Duodenal mucosa (tissue), 2 donors: ENCODE data around the gene KIAA1191.
"Not testable (repeated sequence)": the region's sequence is repeated elsewhere in the genome, so short reads cannot be mapped to it uniquely, and the experiment has no call there.

ENCODE experiments used
- H3K27ac ChIP-seq: one replicate; pipeline ENCODE4 v1.7.0; 2013; ENCODE audit warnings: low read depth, low read length
- H3K27me3 ChIP-seq, 2 donors: one replicate each; pipeline ENCODE4 v1.7.0; 2013; ENCODE audit warnings: low read length in 2 of 2, control low read depth in 1 of 2; ENCODE audit not compliant: insufficient read depth in 2 of 2, control insufficient read depth in 1 of 2
- H3K36me3 ChIP-seq, 2 donors: one replicate each; pipeline ENCODE4 v1.7.0; 2013; ENCODE audit warnings: low read length in 2 of 2, control low read depth in 1 of 2; ENCODE audit not compliant: insufficient read depth in 2 of 2, control insufficient read depth in 1 of 2
- H3K4me1 ChIP-seq, 2 donors: one replicate each; pipeline ENCODE4 v1.7.0; 2013; ENCODE audit warnings: low read length in 2 of 2, control low read depth in 1 of 2; ENCODE audit not compliant: insufficient read depth in 2 of 2, control insufficient read depth in 1 of 2
- H3K4me3 ChIP-seq, 2 donors: one replicate each; pipeline ENCODE4 v1.7.0; 2013; ENCODE audit warnings: low read length in 2 of 2, low read depth in 1 of 2
- H3K9ac ChIP-seq, 2 donors: one replicate each; pipeline ENCODE4 v1.7.0; 2013; ENCODE audit warnings: low read length in 2 of 2, low read depth in 1 of 2
- H3K9me3 ChIP-seq, 2 donors: one replicate each; pipeline ENCODE4 v1.7.0; 2013; ENCODE audit warnings: low read length in 2 of 2, control low read depth in 1 of 2; ENCODE audit not compliant: control insufficient read depth in 1 of 2

Gene KIAA1191

DNA sequence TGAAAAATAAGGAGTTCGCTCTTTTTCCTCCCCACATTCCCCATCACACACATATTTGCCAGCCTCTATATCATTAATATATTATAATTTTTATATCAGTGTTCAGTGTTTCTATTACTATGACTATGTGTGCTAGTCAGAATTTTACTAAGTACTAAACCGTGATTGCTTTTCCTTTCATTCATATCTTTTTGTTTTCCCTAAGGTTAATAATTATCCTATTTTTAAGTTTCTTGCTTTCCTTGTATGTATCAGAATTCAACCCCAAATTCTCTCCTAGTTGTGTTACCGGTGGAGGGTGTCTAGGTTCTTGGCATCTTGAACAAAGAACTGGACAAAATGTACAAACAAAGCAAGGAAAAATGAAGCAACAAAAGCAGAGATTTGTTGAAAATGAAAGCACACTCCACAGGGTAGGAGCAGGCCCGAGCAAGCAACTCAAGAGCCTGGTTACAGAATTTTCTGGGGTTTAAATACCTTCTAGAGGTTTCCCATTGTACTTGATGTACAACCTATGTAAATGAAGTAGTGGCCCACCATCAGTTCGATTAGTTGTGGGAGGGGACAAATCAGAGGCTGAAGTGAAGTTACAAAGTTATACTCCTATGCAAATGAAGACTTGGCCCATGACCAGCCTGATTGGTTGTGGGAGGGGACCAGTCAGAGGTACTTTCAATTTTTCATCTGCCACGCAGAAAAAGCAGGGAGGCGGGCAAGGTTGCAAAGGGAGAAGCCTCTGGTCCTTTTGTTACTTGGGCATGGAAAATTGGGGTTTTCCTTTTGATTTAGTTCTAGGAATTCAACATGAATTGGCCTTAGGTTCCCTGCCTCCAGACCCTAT, 43.8 kb downstream of the KIAA1191 start:
- Histone ChIP-seq H3K9me3 (no peaks in the 10 kb centered on the region), H3K4me1 (no peaks in the 10 kb centered on the region), H3K36me3 (peaks cover 18 to 20% of the 10 kb centered on the region in 2 donors), H3K4me3 (no peak overlapping the region), H3K27ac (no peak overlapping the region), H3K27me3 (no peaks in the 10 kb centered on the region), H3K9ac (no peak overlapping the region)

DNA sequence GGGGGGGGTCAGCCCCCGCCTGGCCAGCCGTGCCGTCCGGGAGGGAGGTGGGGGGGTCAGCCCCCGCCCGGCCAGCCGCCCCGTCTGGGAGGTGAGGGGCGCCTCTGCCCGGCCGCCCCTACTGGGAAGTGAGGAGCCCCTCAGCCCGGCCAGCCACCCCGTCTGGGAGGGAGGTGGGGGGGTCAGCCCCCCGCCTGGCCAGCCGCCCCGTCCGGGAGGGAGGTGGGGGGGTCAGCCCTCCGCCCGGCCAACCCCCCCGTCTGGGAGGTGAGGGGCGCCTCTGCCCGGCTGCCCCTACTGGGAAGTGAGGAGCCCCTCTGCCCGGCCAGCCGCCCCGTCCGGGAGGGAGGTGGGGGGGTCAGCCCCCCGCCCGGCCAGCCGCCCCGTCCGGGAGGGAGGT, 56.2 kb downstream of the KIAA1191 start:
- not testable (repeated sequence) for H3K4me1 ChIP-seq, H3K27me3 ChIP-seq

More for the DNA sequence above, 56.2 kb downstream of the KIAA1191 start:
- H3K27ac ChIP-seq, H3K9ac ChIP-seq, H3K9me3 ChIP-seq, H3K36me3 ChIP-seq, H3K4me3 ChIP-seq: not testable (repeated sequence)
